Transverse colon (tissue), 4 donors: Measurements from ENCODE around the gene CLDN5. TPM values are rescaled to one million over a fixed set of nuclear protein-coding genes. Genes with fewer than 3 reads are reported as not detected.

Experiments
- DNase-seq: peaks from one replicate; pipeline ENCODE4 v3.0.0-alpha.2; 2019
- H3K27ac ChIP-seq, 4 donors: fragments of 200-600 bp; sonication (generic); 2 replicates each; pipeline ENCODE4 v1.5.1; 2016 to 2018; ENCODE audit warnings: inconsistent platforms in 4 of 4
- H3K27me3 ChIP-seq: fragments of 200-600 bp; sonication (generic); 2 replicates; pipeline ENCODE4 v1.5.1; 2017; ENCODE audit warnings: inconsistent platforms
- H3K36me3 ChIP-seq, 4 donors: fragments of 200-600 bp; sonication (generic); 2 replicates each; pipeline ENCODE4 v1.5.1; 2017 to 2019; ENCODE audit warnings: inconsistent platforms in 4 of 4
- H3K4me1 ChIP-seq, 4 donors: fragments of 200-600 bp; sonication (generic); 2 replicates each; pipeline ENCODE4 v1.5.1; 2017 to 2020; ENCODE audit warnings: inconsistent platforms in 4 of 4
- H3K4me3 ChIP-seq, 4 donors: fragments of 200-600 bp; sonication (generic); 1 replicate in 1 of 4; 2 replicates in 3 of 4; pipeline versions ENCODE4 v1.5.1 to v1.6.1; 2017 to 2019; ENCODE audit warnings: inconsistent platforms in 4 of 4
- H3K9me3 ChIP-seq, 2 donors: fragments of 200-600 bp; sonication (generic); 2 replicates each; pipeline ENCODE4 v1.5.1; 2017 to 2019; ENCODE audit warnings: inconsistent platforms in 2 of 2
- EP300 ChIP-seq: sonication (generic); formaldehyde crosslinking; IDR thresholded peaks from one replicate; pipeline ENCODE4 v1.6.1; 2017; ENCODE audit warnings: antibody characterized with exemption, low read depth
- POLR2A ChIP-seq: fragments of 450-650 bp; IDR thresholded peaks from one replicate; pipeline ENCODE4 v1.6.1; 2016; ENCODE audit warnings: antibody characterized with exemption, mild to moderate bottlenecking, moderate library complexity
- POLR2AphosphoS5 ChIP-seq, 3 donors: sonication (generic); formaldehyde crosslinking; IDR thresholded peaks; one replicate each; pipeline ENCODE4 v1.6.1; 2016; ENCODE audit warnings: antibody characterized with exemption in 3 of 3
- WGBS, 2 donors: methylation state at CpG; one replicate each; pipeline ENCODE4 v1.1.5; 2018; ENCODE audit warnings: low coverage in 1 of 2; 5-methylcytosine and 5-hydroxymethylcytosine counted together
- in situ Hi-C, 4 donors: fragments of 200-750 bp; cut with MboI; loops; one replicate each; pipeline versions ENCODE4 v1.15.0 to v1.15.1; 2017; ENCODE audit warnings: low sequenced_read_pairs in 3 of 4, low pct_ligation_motif_present in 1 of 4, low pct_unique_long_range_greater_than_20kb in 1 of 4
- intact Hi-C: fragments of 100-400 bp; cut with DNase I; formaldehyde crosslinking; loops from one replicate; pipeline ENCODE4 v1.15.1; 2023; ENCODE audit warnings: low total_unique reads
- total RNA-seq, 4 donors: library from RNA; depleted of rRNA; stranded (reverse); fragments of >200 nt; gene quantifications; one replicate each; pipeline ENCODE4 v1.1.0, GENCODE V29; 2016
- TF ChIP-seq, protein P1 (sequence below), 5 experiments: fragments of 200-600 bp in 3 of 5; fragments of 450-650 bp in 2 of 5; sonication (generic) in 3 of 5; IDR thresholded peaks; 1 replicate in 2 of 5; 2 replicates in 3 of 5; pipeline ENCODE4 v1.5.1; 2016 to 2017; ENCODE audit warnings: antibody characterized with exemption in 5 of 5, inconsistent platforms in 3 of 5, mild to moderate bottlenecking in 2 of 5, moderate library complexity in 1 of 5

CLDN5 gene
- total RNA-seq, 4 donors from 2014 or later: 29.5 to 126 (median 63.9) TPM

DNA sequence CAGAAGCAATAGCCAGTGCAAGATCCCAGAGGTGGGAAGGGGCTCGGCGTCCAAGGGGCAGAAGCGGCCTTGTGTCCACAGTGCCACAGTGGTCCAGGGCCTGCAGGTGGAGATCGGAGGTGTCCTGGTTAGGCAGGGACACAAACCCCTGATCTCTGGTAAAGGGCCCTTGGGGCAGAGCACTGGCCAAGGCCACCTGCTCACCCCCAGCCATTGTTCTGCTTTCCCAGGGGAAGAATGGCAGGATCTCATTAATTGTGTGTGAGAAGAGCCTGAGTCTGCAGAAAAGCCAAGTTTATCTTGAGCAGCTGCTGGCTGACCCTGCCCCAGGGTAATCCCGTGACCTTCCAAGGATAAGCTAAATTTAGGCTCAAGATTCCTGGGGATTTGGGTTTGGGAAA is 3.1 kb upstream of the CLDN5 start:
- WGBS, 2 donors: 78% methylated on average over 5 of the region's 5 CpGs; no CpG with 5 or more reads in 1 of the 2 donors
- H3K9me3 ChIP-seq: no peaks in the 10 kb centered on the region
- H3K36me3 ChIP-seq: no peaks in the 10 kb centered on the region
- intact Hi-C loops: no loop called here
- in situ Hi-C loops: no loop called here
- no peak for DNase-seq
- H3K27ac ChIP-seq: no peak overlapping the region
- peaks cover 47% of the 10 kb centered on the region for H3K27me3 ChIP-seq
- TF ChIP-seq POLR2A: no peak
- no peak for TF ChIP-seq EP300
- TF ChIP-seq POLR2AphosphoS5 (IDR thresholded peaks at IDR 0.05): no peak
- TF ChIP-seq, protein P1, sequence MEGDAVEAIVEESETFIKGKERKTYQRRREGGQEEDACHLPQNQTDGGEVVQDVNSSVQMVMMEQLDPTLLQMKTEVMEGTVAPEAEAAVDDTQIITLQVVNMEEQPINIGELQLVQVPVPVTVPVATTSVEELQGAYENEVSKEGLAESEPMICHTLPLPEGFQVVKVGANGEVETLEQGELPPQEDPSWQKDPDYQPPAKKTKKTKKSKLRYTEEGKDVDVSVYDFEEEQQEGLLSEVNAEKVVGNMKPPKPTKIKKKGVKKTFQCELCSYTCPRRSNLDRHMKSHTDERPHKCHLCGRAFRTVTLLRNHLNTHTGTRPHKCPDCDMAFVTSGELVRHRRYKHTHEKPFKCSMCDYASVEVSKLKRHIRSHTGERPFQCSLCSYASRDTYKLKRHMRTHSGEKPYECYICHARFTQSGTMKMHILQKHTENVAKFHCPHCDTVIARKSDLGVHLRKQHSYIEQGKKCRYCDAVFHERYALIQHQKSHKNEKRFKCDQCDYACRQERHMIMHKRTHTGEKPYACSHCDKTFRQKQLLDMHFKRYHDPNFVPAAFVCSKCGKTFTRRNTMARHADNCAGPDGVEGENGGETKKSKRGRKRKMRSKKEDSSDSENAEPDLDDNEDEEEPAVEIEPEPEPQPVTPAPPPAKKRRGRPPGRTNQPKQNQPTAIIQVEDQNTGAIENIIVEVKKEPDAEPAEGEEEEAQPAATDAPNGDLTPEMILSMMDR (IDR thresholded peaks at IDR 0.05): no peak
- no peak overlapping the region for H3K4me3 ChIP-seq
- H3K4me1 ChIP-seq: peaks cover 0 to 19% (median 18%) of the 10 kb centered on the region in 4 donors

DNA sequence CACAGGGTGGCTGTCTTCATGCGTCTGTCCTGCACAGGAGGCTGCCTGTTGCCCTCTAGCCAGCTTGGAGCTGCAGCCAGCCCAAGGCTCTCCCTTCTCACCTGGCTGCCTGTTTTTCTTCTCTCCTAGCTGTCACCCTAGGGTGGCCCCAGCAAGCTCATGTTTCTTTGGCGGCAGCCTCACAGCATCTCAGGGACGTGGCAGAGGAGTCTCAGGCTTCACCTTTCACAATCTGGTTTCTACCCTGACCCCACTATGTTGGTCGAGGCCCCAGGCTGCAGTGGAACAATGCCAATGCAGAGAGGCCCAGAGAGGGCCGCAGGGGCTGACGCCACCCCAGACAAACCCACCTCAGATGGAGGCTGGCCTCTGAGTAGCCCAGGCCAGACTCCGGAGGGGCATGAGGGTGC is 2.5 kb upstream of the CLDN5 start:
- 76% methylated on average over 7 of the region's 7 CpGs; no CpG with 5 or more reads in 1 of the 2 donors for WGBS, 2 donors
- Histone ChIP-seq H3K36me3 (no peaks in the 10 kb centered on the region), H3K4me1 (peaks cover 0 to 19% (median 18%) of the 10 kb centered on the region in 4 donors), H3K27ac (no peak overlapping the region), H3K4me3 (no peak overlapping the region), H3K9me3 (no peaks in the 10 kb centered on the region), H3K27me3 (peaks cover 51% of the 10 kb centered on the region)
- intact Hi-C loops: no loop called here
- in situ Hi-C loops: no loop called here
- DNase-seq: no peak
- TF ChIP-seq POLR2A (no peak), POLR2AphosphoS5 (IDR thresholded peaks at IDR 0.05) (no peak), EP300 (no peak)
- TF ChIP-seq, protein P1 (IDR thresholded peaks at IDR 0.05): no peak

DNA sequence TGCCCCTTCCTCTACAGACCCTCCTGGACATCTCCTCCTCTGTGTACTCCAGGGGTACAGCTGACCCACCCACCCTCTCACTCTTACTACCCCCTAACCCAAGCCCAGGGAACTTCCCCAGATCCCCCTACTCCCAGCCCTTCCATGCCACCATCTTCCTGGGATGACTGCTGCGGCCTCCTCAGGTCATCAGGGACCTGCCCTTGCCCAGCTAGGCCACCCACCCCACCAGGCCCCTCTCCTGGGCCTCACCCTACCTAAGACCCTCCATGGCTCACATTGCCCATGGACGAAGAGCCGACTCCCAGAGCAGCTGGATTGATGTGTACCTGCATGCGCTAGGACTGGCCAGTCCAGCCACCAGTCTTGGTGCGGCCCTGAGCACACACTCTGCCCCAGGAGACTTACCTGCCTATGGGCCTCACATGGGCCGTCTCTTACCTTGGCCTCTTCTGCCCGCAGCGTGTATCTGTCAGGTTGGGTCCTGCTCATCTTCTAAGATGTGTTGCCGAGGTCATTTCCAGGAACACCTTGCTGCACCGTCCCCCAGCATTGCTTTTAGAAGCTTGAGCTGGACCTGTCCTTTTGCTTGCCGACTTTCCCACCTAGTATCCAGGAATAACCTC is 2.0 kb upstream of the CLDN5 start:
- no peaks in the 10 kb centered on the region for H3K9me3 ChIP-seq
- H3K4me1 ChIP-seq: peaks cover 0 to 19% (median 18%) of the 10 kb centered on the region in 4 donors
- in situ Hi-C loops (no loop called here), intact Hi-C loops (no loop called here)
- TF ChIP-seq POLR2AphosphoS5 (IDR thresholded peaks at IDR 0.05) (no peak), POLR2A (no peak), EP300 (no peak)
- TF ChIP-seq, protein P1 (IDR thresholded peaks at IDR 0.05): no peak
- H3K4me3 ChIP-seq: no peak overlapping the region
- H3K27ac ChIP-seq: no peak overlapping the region
- peaks cover 51% of the 10 kb centered on the region for H3K27me3 ChIP-seq
- H3K36me3 ChIP-seq: no peaks in the 10 kb centered on the region
- WGBS, 2 donors: 92% methylated on average over 10 of the region's 11 CpGs; no CpG with 5 or more reads in 1 of the 2 donors
- no peak for DNase-seq

DNA sequence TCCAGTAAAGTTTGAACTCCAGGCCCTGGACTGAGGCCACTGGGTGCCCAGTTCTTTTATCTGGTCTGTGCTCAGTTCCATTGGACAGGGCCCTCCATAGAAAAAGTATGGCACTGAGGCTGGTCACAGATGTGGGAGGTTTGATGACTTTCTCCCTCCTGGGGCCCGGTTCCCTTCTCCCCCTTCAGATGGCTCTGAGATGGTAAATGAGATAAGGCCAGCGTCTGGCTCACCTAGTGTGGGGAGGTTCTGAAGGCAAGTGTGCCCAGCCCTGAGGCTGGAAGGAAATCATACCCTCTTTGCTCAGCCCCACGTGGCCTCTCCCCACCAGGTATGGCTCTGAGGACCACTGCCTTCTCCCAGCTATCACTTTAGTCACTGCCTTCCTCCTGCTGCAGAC is 1.5 kb upstream of the CLDN5 start:
- in situ Hi-C loops (no loop called here), intact Hi-C loops (no loop called here)

More for the DNA sequence above, 1.5 kb upstream of the CLDN5 start:
- H3K27me3 ChIP-seq: peaks cover 51% of the 10 kb centered on the region
- no peaks in the 10 kb centered on the region for H3K36me3 ChIP-seq
- no peak overlapping the region for H3K27ac ChIP-seq
- H3K9me3 ChIP-seq: no peaks in the 10 kb centered on the region
- DNase-seq: no peak
- H3K4me3 ChIP-seq: no peak overlapping the region
- TF ChIP-seq POLR2AphosphoS5 (IDR thresholded peaks at IDR 0.05) (no peak), POLR2A (no peak), EP300 (no peak)
- TF ChIP-seq, protein P1 (IDR thresholded peaks at IDR 0.05): no peak
- H3K4me1 ChIP-seq: peaks cover 0 to 19% (median 18%) of the 10 kb centered on the region in 4 donors
- 43% methylated on average over 3 of the region's 3 CpGs; no CpG with 5 or more reads in 1 of the 2 donors for WGBS, 2 donors
